OCI-LY7 (cell line): ENCODE results near the gene PSMD6. TPM values are rescaled to one million over a fixed set of nuclear protein-coding genes. Genes with fewer than 3 reads are reported as not detected.

Experiments used
- BruUV-seq: library from RNA; stranded (reverse); fragments of 400-500 nt; replicated peaks from 2 replicates; lab custom pipeline; 2021; lab: Mats Ljungman, UMichigan
- CTCF ChIA-PET: fragments of 300-600 bp; sonication (Branson Sonifier 250); formaldehyde crosslinking; loops from one replicate; lab custom pipeline; 2022; ENCODE audit warnings: antibody characterized with exemption; ENCODE audit not compliant: unreplicated experiment; lab: Charles Lee
- POLR2A ChIA-PET: fragments of 300-600 bp; sonication (Branson Sonifier 250); formaldehyde crosslinking; loops from one replicate; lab custom pipeline; 2022; ENCODE audit warnings: antibody characterized with exemption; lab: Charles Lee
- DNase-seq: peaks from one replicate; pipeline ENCODE4 v3.0.0-alpha.2; 2015; ENCODE audit warnings: low spot score
- H2AFZ ChIP-seq: fragments of 200-600 bp; sonication (generic), shearing (Covaris generic); 2 replicates; pipeline ENCODE4 v1.6.1; 2014; ENCODE audit warnings: mild to moderate bottlenecking, antibody characterized with exemption, low read length, moderate library complexity
- H3K27ac ChIP-seq: fragments of 200-600 bp; sonication (generic); 2 replicates; pipeline ENCODE4 v1.5.1; 2014; ENCODE audit warnings: mixed run types, low read depth, mild to moderate bottlenecking, moderate library complexity, low read length, inconsistent platforms; ENCODE audit not compliant: poor library complexity, severe bottlenecking
- H3K36me3 ChIP-seq: fragments of 200-600 bp; sonication (generic); 2 replicates; pipeline ENCODE4 v1.6.1; 2014; ENCODE audit warnings: mild to moderate bottlenecking, antibody characterized with exemption, low read length, moderate library complexity, mixed read lengths; ENCODE audit not compliant: insufficient read depth
- H3K4me1 ChIP-seq: fragments of 200-600 bp; sonication (generic); 2 replicates; pipeline ENCODE4 v1.5.1; 2014; ENCODE audit warnings: mild to moderate bottlenecking, low read length; ENCODE audit not compliant: insufficient read depth, poor library complexity, severe bottlenecking
- H3K4me2 ChIP-seq: fragments of 200-600 bp; sonication (generic); 2 replicates; pipeline ENCODE4 v1.6.1; 2014; ENCODE audit warnings: mild to moderate bottlenecking, low read length
- H3K4me3 ChIP-seq: fragments of 200-600 bp; sonication (generic); 2 replicates; pipeline ENCODE4 v1.5.1; 2014; ENCODE audit warnings: mild to moderate bottlenecking, low read depth, low read length; ENCODE audit not compliant: poor library complexity, severe bottlenecking
- H3K79me2 ChIP-seq: fragments of 200-600 bp; sonication (generic); 2 replicates; pipeline ENCODE4 v1.6.1; 2016; ENCODE audit warnings: low read depth, mild to moderate bottlenecking, low read length, moderate library complexity, mixed read lengths; ENCODE audit not compliant: insufficient read depth
- H3K9me2 ChIP-seq: fragments of 200-600 bp; sonication (generic); 2 replicates; pipeline ENCODE4 v1.6.1; 2016; ENCODE audit warnings: mild to moderate bottlenecking, low read length, mixed read lengths; ENCODE audit not compliant: insufficient read depth
- H3K9me3 ChIP-seq: fragments of 200-600 bp; sonication (generic); 2 replicates; pipeline ENCODE4 v1.6.1; 2014; ENCODE audit warnings: mild to moderate bottlenecking, mixed run types, low read length, mixed read lengths
- H4K20me1 ChIP-seq: fragments of 200-600 bp; sonication (generic); 2 replicates; pipeline ENCODE4 v1.6.1; 2014; ENCODE audit warnings: mild to moderate bottlenecking, antibody characterized with exemption, low read length, moderate library complexity, mixed read lengths; ENCODE audit not compliant: insufficient read depth
- EZH2phosphoT487 ChIP-seq: fragments of 200-600 bp; sonication (generic); IDR thresholded peaks from 2 replicates; pipeline ENCODE4 v1.6.1; 2018; ENCODE audit warnings: low read depth, borderline replicate concordance, mild to moderate bottlenecking, mixed run types, antibody characterized with exemption, low read length, moderate library complexity, mixed read lengths
- intact Hi-C: fragments of 100-400 bp; cut with micrococcal nuclease; formaldehyde crosslinking; loops from one replicate; pipeline ENCODE4 v1.10.0; 2022; ENCODE audit not compliant: unreplicated experiment
- total RNA-seq, 2 experiments: library from RNA; depleted of rRNA in 1 of 2; stranded (reverse); fragments of >200 nt in 1 of 2; shearing (Covaris generic) in 1 of 2; gene quantifications; 2 replicates each; pipeline ENCODE4 v1.2.3, GENCODE V29; 2014 to 2022
- TF ChIP-seq, protein P1 (sequence below): fragments of 200-600 bp; sonication (generic); conservative IDR thresholded peaks from 2 replicates; pipeline ENCODE4 v1.5.1; 2014; ENCODE audit warnings: mild to moderate bottlenecking, antibody characterized with exemption, low read length, moderate library complexity, mixed read lengths

Gene PSMD6
- total RNA-seq, 2 experiments from 2014 or later: 65.2 to 106 TPM

DNA sequence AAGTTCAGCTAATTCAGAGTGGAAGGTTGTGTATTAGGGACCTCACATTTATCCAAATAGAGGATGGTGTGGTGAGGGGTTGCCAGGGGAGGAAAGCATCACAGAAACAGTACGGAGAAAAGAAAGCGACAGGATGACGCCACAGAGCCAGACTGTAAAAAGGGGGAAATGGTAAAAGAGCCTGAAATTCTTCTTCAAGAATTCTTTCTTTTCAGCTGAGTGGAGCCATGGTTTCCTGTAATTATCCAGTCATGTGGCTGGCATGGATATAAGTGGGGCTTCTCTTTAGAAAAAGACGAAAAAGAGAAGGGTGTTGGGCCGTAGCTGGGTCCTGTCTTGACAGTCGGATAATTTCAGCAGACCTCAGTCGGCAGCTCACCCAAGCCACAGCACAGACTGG lies 24.5 kb upstream of the PSMD6 start:
- H4K20me1 ChIP-seq: no peaks in the 10 kb centered on the region
- H3K36me3 ChIP-seq: no peaks in the 10 kb centered on the region
- H3K4me1 ChIP-seq: no peaks in the 10 kb centered on the region
- H3K27ac ChIP-seq: no peak overlapping the region
- BruUV-seq: no TSS peak
- DNase-seq: no peak
- no peak overlapping the region for H2AFZ ChIP-seq
- ChIA-PET POLR2A (no interaction called here), CTCF (no interaction called here)
- no peak overlapping the region for H3K4me3 ChIP-seq
- TF ChIP-seq, protein P1, sequence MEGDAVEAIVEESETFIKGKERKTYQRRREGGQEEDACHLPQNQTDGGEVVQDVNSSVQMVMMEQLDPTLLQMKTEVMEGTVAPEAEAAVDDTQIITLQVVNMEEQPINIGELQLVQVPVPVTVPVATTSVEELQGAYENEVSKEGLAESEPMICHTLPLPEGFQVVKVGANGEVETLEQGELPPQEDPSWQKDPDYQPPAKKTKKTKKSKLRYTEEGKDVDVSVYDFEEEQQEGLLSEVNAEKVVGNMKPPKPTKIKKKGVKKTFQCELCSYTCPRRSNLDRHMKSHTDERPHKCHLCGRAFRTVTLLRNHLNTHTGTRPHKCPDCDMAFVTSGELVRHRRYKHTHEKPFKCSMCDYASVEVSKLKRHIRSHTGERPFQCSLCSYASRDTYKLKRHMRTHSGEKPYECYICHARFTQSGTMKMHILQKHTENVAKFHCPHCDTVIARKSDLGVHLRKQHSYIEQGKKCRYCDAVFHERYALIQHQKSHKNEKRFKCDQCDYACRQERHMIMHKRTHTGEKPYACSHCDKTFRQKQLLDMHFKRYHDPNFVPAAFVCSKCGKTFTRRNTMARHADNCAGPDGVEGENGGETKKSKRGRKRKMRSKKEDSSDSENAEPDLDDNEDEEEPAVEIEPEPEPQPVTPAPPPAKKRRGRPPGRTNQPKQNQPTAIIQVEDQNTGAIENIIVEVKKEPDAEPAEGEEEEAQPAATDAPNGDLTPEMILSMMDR: no peak
- TF ChIP-seq EZH2phosphoT487: no peak
- no peaks in the 10 kb centered on the region for H3K79me2 ChIP-seq
- intact Hi-C loops: no loop called here
- no peaks in the 10 kb centered on the region for H3K9me2 ChIP-seq
- H3K4me2 ChIP-seq: no peak overlapping the region
- no peaks in the 10 kb centered on the region for H3K9me3 ChIP-seq

DNA sequence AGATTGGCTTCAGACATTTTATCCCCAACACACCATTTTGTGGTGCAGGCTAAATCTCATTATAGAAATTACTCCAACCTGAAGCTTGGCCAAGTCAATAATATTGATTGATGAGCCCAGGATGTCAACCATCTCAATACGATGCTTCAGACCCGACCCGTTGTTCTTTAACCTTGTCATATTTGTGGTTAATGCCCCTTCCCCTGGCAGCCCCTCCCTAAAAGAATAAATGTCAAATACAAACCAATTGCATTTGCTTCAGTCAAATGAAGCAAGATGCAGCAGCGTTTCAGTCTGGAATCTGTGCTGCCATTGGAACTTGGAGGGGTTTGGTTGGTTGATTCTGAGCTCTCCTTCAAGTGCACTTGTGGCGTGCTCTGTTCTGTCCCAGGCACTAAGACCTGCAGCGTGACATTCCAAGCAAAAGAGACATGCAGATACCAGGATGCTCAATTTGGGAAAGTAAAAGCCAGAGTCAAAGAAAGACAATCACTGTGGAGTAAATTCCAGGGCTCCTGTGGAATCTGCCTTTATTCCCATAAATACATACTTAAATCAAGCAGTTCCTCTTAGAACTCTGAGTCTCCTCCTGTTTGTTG lies 23.8 kb upstream of the PSMD6 start:
- H3K9me2 ChIP-seq: no peaks in the 10 kb centered on the region
- no peak overlapping the region for H3K4me3 ChIP-seq
- no peak overlapping the region for H3K4me2 ChIP-seq
- H3K4me1 ChIP-seq: no peaks in the 10 kb centered on the region
- H3K79me2 ChIP-seq: no peaks in the 10 kb centered on the region
- H2AFZ ChIP-seq: no peak overlapping the region
- no peaks in the 10 kb centered on the region for H3K36me3 ChIP-seq
- CTCF ChIA-PET: no interaction called here
- H3K27ac ChIP-seq: no peak overlapping the region
- no peak for DNase-seq
- intact Hi-C loops: no loop called here
- H4K20me1 ChIP-seq: no peaks in the 10 kb centered on the region
- POLR2A ChIA-PET: no interaction called here
- TF ChIP-seq, protein P1: no peak
- no TSS peak for BruUV-seq
- no peaks in the 10 kb centered on the region for H3K9me3 ChIP-seq

DNA sequence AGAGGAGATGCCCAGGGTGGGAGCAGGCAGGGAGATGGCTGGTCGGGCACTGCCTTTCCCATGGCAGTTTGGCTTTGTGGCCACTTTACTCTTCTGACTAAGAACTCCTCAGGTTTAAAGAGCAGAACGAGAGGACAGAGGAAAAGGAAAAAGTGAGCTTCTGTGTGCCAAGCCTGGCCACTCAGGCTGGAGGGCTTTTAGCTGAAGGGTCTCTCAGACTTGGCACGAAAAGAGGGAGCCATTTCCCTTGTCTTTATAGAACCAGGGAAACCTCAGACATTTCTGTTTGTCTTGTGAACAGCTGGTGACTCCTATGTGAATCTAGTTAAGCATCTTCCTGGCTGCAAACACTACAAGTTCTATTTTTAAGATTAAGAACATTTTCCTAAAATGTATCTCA lies 23.3 kb upstream of the PSMD6 start:
- Histone ChIP-seq H3K4me2 (no peak overlapping the region), H3K36me3 (no peaks in the 10 kb centered on the region), H3K4me1 (no peaks in the 10 kb centered on the region), H2AFZ (no peak overlapping the region), H3K9me3 (no peaks in the 10 kb centered on the region), H3K27ac (no peak overlapping the region), H3K79me2 (no peaks in the 10 kb centered on the region), H3K4me3 (no peak overlapping the region), H4K20me1 (no peaks in the 10 kb centered on the region), H3K9me2 (no peaks in the 10 kb centered on the region)
- no peak for DNase-seq
- CTCF ChIA-PET: no interaction called here
- POLR2A ChIA-PET: no interaction called here
- TF ChIP-seq, protein P1: no peak
- no peak for TF ChIP-seq EZH2phosphoT487
- intact Hi-C loops: no loop called here
- no TSS peak for BruUV-seq
